HG03442 (cell line): Measurements from ENCODE around the gene CPED1.

ENCODE experiments used
- ATAC-seq: cut with Tn5 transposase; IDR thresholded peaks from one replicate; pipeline ENCODE4 v1.9.1; 2021; ENCODE audit warnings: mild to moderate bottlenecking, moderate library complexity; ENCODE audit not compliant: unreplicated experiment

CPED1 gene

GRCh38 chr7:121126801-121127534, 138.5 kb downstream of the CPED1 start:
- ATAC-seq: no peak

DNA sequence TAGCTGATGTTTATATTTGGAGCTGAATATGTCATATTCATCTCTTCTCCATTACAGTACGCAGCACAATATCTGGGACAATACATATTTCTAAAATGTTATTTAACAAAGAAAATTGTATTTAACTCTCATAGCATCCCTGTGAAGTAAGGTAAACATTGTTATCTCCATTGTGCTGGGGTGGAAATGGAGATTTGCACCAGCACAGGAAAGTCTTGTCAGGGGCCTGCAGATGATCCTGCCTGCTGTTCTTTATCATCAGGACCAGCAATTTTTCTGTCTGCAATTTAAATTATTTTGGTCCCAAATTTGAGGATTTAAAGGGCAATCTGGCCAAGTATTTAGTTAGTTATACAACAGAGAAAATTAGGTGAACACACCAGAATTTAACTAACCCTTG, 144.4 kb downstream of the CPED1 start:
- no peak for ATAC-seq

DNA sequence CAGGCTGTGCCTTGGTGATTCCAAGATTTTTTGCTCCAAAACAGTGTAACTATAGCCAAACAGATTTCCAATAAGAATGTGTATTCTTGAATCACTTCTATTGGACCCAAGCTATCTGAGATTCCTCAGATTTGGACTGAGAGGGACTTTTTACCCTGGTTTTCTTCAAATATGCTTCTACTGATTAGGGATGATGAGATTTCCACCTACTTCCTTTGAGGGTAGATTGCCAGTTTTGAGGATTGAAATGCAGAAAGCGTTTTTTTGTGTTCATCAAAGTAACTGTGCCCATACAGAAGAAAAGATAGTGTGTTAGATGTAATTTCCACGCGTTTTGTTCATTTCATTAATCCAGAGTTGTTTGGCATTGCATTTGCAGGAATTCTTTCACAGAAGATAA, 144.9 kb downstream of the CPED1 start:
- ATAC-seq: no peak

- no peak for ATAC-seq
Measured at GRCh38 chr7:121137580-121137979, 149.1 kb downstream of the CPED1 start.

DNA sequence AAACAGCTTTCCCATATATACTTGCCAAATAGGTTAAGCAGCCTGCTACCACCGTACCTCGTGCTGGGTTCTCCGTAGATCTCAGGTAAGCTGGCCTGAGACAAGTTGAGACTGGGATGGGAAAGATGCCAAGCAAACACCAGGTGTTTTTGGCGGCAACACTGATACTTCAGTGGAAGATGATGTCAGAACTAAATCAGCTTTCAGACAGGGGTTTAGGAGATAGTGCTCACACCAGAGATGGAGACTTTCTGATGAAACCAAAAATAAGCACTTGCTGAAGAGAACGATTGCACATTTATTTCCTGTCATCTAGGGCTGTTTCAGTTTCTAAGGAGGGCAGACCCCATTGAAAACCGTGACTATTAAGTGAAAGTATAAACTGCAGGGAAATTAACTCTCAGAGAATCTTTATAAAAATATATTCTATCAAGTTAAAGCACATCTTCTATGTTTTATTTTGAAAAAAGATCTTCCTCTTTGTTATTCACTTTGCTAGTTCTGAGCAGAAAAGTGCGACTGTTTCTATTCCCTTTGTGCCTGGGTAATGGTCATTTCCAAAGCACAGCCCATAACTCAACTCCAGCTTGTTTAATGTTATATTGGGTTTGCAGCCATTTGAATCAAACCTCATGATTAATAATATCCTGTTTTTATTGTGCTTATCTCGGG, 149.9 kb downstream of the CPED1 start:
- peak; percentile 100 for ATAC-seq

DNA sequence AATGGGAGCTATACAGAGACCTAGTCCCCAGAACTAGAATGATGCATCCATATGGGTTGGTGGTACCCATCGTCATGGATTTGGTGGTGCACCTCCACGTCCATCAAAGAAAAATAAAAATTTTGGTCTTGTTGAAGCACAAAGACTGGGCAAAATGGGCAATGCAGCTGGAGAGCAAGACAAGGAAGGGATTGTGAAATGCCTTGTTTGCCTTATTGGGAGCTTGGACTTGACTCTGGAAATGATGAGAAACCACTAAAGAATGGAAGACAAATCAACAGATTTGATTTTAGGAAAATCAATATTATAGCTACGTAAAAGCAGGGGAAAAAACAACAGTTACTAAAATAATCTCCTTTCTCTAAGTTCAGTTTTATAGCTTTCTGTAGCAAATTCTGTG, 150.9 kb downstream of the CPED1 start:
- ATAC-seq: no peak

- ATAC-seq: no peak
Measured at GRCh38 chr7:121140790-121141189, 152.3 kb downstream of the CPED1 start.

GRCh38 chr7:121151774-121152221, 163.3 kb downstream of the CPED1 start:
- ATAC-seq: no peak

DNA sequence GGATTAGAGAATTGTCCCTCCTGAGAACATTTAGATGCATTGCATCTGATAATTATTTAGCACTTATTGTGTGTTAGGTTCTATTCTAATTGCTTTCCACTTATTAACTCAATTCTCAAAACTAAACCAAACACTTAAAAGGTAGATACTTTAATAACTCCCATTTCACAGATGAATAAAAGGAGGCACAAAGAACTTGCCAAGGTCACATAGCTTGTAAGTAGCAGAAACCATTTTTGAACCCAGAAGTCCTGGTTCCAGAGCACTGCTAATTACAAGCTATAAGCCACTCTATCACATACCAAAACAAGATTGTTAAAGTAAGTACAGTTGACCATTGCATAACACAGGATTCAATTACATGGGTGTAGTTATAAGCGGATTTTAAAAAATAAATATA, 164.9 kb downstream of the CPED1 start:
- ATAC-seq: no peak

DNA sequence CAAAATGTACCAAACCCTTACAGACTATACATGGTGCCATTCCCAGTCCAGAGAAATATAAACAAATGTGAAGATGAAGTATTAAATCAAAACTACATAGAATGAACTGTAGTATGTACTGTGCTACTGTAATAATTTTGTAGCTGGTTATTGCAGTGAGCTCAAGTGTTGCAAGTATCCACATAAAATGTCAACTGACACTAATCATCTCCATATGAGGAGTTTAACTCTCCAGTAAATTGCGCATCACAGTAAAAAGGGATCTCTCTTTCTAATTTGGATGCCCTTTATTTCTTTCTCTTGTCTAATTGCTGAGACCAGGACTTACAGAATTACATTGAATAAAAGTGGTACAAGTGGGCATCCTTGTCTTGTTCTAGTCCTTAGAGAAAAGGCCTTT, 165.5 kb downstream of the CPED1 start:
- no peak for ATAC-seq

GRCh38 chr7:121156825-121157224, 168.3 kb downstream of the CPED1 start:
- ATAC-seq: no peak

GRCh38 chr7:121157341-121157751, 168.8 kb downstream of the CPED1 start:
- ATAC-seq: no peak

- ATAC-seq: no peak
Measured at GRCh38 chr7:121157885-121158590, 169.5 kb downstream of the CPED1 start.

- ATAC-seq: no peak
Measured at GRCh38 chr7:121158665-121159064, 170.2 kb downstream of the CPED1 start.

DNA sequence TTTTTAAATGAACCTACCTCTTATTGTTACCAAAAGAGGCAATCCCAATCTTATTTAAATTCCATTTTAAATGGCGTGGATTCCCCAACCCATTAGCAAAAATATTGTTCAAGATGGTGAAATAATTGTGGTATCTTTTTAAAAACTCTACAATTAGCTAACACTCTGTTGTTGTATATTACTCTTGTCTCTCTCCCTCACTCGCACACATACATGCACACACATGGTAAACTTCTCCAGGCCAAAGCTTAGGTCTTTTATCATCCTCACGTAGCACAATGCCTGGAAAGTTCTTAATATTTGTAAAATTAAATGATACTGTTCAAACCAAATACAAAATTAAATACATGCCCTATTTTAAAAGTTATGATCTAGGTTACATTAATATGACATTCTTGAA, 171.0 kb downstream of the CPED1 start:
- no peak for ATAC-seq

- ATAC-seq: no peak
Measured at GRCh38 chr7:121160150-121161008, 171.9 kb downstream of the CPED1 start.

GRCh38 chr7:121163699-121164098, 175.2 kb downstream of the CPED1 start:
- ATAC-seq: no peak

DNA sequence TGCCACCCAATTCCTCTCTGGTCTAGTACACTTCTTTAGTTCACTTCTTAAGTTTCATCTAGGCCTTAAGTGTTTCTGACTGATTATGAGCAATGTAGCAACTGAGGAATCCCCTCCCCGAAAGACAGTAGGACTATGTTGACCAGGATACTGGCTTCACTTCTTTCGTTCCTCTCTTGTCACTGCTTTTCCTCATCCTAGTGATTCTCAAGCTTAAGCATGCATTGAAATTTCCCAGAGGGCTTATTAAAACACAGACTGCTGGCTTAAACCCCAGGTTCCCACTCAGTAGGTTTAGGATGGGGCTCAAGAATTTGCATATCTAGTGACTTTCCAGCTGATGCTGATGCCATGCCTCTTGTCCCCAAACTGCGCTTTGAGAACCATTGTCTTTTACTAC, 175.7 kb downstream of the CPED1 start:
- no peak for ATAC-seq

GRCh38 chr7:121166916-121167315, 178.4 kb downstream of the CPED1 start:
- no peak for ATAC-seq

GRCh38 chr7:121167971-121168370, 179.5 kb downstream of the CPED1 start:
- ATAC-seq: no peak

- no peak for ATAC-seq
Measured at GRCh38 chr7:121169469-121169868, 181.0 kb downstream of the CPED1 start.
